ENCODE measurements around the gene CARS1.

CARS1 gene

DNA sequence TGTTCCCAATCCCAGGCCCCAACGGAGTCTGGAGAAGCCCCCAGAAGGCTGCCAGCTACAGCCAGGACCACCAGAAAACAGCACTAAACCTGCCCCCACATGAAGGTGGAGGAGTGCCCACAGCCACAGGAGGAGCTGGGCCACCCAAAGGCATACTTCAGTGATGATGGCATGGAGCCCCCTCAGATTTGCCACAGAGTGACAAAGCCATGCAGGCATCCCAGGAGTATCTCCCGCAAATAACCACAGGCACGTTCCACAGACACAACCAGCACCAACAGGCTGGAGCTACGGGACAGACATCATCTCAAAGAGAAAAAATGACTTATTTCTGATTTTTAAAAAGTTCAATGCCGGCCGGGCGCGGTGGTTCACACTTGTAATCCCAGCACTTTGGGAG, 10.6 kb downstream of the CARS1 start:
- Histone ChIP-seq H3K4me3 (ENCODE audit: low read depth in 1 of 2, low read length in 1 of 2) (no peak overlapping the region), H3K27me3 (no peaks in the 10 kb centered on the region), H3K27ac (no peak overlapping the region), H3K4me1 (ENCODE audit: control insufficient read depth in 1 of 2, insufficient read depth in 1 of 2, low read depth in 1 of 2, low read length in 1 of 2) (peaks cover 9 to 12% of the 10 kb centered on the region in 2 experiments), H3K36me3 (peaks cover 69% of the 10 kb centered on the region), H3K9me3 (no peaks in the 10 kb centered on the region)
- TF ChIP-seq, protein P1, sequence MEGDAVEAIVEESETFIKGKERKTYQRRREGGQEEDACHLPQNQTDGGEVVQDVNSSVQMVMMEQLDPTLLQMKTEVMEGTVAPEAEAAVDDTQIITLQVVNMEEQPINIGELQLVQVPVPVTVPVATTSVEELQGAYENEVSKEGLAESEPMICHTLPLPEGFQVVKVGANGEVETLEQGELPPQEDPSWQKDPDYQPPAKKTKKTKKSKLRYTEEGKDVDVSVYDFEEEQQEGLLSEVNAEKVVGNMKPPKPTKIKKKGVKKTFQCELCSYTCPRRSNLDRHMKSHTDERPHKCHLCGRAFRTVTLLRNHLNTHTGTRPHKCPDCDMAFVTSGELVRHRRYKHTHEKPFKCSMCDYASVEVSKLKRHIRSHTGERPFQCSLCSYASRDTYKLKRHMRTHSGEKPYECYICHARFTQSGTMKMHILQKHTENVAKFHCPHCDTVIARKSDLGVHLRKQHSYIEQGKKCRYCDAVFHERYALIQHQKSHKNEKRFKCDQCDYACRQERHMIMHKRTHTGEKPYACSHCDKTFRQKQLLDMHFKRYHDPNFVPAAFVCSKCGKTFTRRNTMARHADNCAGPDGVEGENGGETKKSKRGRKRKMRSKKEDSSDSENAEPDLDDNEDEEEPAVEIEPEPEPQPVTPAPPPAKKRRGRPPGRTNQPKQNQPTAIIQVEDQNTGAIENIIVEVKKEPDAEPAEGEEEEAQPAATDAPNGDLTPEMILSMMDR (IDR thresholded peaks at IDR 0.05), result no peak

DNA sequence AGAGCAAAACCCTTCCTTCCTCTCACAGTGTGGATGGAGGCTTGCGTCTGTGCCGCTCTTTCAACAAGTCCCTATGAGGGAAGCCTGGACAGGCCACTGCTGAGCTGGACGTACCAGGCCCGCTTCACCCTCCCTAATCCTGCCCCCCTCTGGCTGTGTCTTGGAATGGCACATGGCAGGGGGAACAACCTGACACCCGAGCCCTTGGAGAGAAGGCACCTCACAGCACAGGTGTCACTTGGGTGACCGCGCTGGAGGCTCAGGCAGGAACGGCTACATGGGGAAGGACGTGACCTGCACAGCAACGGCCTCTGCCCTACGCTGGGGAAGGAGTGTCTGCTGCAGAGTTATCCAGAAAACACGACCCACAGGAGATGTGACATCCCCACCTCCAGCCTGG, 11.0 kb downstream of the CARS1 start:
- H3K27ac ChIP-seq, result peak overlapping the region; percentile 39
- H3K36me3 ChIP-seq, result peaks cover 72% of the 10 kb centered on the region
- H3K4me3 ChIP-seq (ENCODE audit: low read depth in 1 of 2, low read length in 1 of 2), result no peak overlapping the region
- TF ChIP-seq, protein P1 (IDR thresholded peaks at IDR 0.05), result no peak
- no peaks in the 10 kb centered on the region for H3K27me3 ChIP-seq
- no peaks in the 10 kb centered on the region for H3K9me3 ChIP-seq
- peaks cover 9 to 12% of the 10 kb centered on the region in 2 experiments for H3K4me1 ChIP-seq (ENCODE audit: control insufficient read depth in 1 of 2, insufficient read depth in 1 of 2, low read depth in 1 of 2, low read length in 1 of 2)

DNA sequence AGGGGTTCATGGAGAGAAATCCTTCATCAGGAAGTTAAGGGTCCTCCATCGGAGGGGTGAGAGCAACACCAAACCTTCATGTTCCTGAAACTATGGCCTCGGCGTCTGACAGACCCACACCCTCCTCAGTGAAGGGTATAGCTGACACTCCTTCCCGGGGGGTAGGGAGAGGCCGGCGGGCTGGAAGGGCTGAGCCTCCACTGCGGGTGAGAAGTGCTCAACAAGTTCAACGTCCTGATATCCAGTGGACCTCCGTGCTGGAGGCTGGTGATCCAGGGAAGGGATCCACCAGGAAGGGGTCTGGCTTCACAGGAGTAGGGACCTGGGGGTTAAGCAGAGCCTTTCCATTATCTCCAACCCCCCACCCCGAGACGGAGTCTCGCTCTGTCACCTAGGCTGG, 12.3 kb downstream of the CARS1 start:
- Histone ChIP-seq H3K4me1 (ENCODE audit: control insufficient read depth in 1 of 2, insufficient read depth in 1 of 2, low read depth in 1 of 2, low read length in 1 of 2) (peaks cover 9 to 12% of the 10 kb centered on the region in 2 experiments), H3K36me3 (peaks cover 84% of the 10 kb centered on the region), H3K27me3 (no peaks in the 10 kb centered on the region), H3K9me3 (no peaks in the 10 kb centered on the region), H3K27ac (no peak overlapping the region), H3K4me3 (ENCODE audit: low read depth in 1 of 2, low read length in 1 of 2) (no peak overlapping the region)
- TF ChIP-seq, protein P1 (IDR thresholded peaks at IDR 0.05), result no peak

DNA sequence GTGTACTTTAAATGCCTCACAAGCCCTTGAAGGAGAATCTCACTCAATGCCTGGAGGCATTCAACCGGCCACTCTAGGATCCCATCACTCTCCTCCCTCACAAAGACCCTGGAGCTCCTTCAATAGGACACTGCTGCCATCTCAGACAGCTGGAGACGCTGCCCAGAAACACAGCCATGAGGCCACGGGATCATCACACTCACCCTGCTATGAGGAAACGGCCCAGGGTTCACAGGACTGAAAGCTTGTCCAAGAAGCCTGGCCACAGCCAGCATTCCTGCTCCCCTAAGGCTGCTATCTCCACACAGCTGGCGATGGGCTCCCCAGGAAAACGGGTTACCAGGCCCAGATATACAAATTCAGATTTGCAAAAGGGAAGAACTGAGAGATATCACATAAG, 13.2 kb downstream of the CARS1 start:
- Histone ChIP-seq H3K4me1 (ENCODE audit: control insufficient read depth in 1 of 2, insufficient read depth in 1 of 2, low read depth in 1 of 2, low read length in 1 of 2) (peaks cover 9 to 12% of the 10 kb centered on the region in 2 experiments), H3K4me3 (ENCODE audit: low read depth in 1 of 2, low read length in 1 of 2) (no peak overlapping the region), H3K36me3 (peaks cover 86% of the 10 kb centered on the region), H3K27ac (no peak overlapping the region), H3K9me3 (no peaks in the 10 kb centered on the region), H3K27me3 (no peaks in the 10 kb centered on the region)
- TF ChIP-seq, protein P1 (IDR thresholded peaks at IDR 0.05), result no peak

DNA sequence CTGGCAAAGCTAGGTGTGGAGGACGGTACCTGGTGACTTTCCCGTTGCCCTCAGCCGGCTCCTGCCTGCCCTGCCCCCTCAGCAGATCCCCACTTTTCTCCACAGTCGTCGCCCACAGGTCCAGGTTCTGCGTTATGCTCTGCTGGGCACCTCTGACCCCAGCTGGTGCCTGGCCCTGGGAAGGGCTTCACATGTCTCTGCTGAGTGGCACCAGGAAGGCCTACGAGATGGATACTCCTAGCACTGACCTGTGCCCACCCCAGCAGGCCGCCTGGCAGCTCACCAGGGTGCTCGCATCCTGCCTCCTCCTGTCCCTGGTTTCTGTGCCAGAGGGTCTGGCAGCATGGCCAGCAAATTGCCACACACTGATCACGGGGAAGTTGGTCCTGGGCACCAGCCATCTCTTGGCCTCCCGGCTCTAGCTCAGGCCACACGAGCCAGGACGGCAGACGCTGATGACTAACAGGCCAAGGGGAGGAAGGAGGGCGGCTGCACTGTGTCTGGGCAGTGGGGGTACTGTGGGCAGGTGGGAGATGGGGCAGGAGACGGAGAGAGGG, 13.8 kb downstream of the CARS1 start:
- Histone ChIP-seq H3K27me3 (no peaks in the 10 kb centered on the region), H3K4me3 (ENCODE audit: low read depth in 1 of 2, low read length in 1 of 2) (no peak overlapping the region), H3K27ac (no peak overlapping the region), H3K9me3 (no peaks in the 10 kb centered on the region), H3K36me3 (peaks cover 92% of the 10 kb centered on the region), H3K4me1 (ENCODE audit: control insufficient read depth in 1 of 2, insufficient read depth in 1 of 2, low read depth in 1 of 2, low read length in 1 of 2) (peaks cover 9 to 12% of the 10 kb centered on the region in 2 experiments)
- TF ChIP-seq, protein P1 (IDR thresholded peaks at IDR 0.05), result no peak
